ENCODE results near the gene CAMK2N2. TPM values are rescaled to one million over a fixed set of nuclear protein-coding genes. Genes with fewer than 3 reads are reported as not detected.

Gene CAMK2N2
- total and polyA plus RNA-seq, 9 of the 15 experiments (the other 6 are each of a cell fraction or from before 2014, with no cell fraction given) = 0.08 to 0.22 (median 0.11) TPM; not detected in 5

GRCh38 chr3:184230603-184231528 is 30.5 kb downstream of the CAMK2N2 start:
- no peaks in the 10 kb centered on the region for H3K36me3 ChIP-seq (ENCODE audit: control insufficient read depth, insufficient read depth, low read length)
- ChIA-PET POLR2A (interaction anchor here (0.6 to 1.7 kb wide), 3 partner anchors 9 to 519 kb away, joined by 3 to 6 read pairs (median 3); no protein-coding TSS in a partner anchor), CTCF (ENCODE audit: low intra/inter-chr PET ratio) (no interaction called here)
- ATAC-seq (no peak), FAIRE-seq (no peak), DNase-seq (ENCODE audit: extremely low read depth in 1 of 4, low spot score in 3 of 4) (no peak)
- no peaks in the 10 kb centered on the region for H3K79me2 ChIP-seq (ENCODE audit: control insufficient read depth, insufficient read depth, low read length)
- WGBS (ENCODE audit: insufficient coverage, low coverage, missing lambda C conversion rate) = 39% methylated on average over 13 of the region's 79 CpGs
- peaks cover 0 to 33% of the 10 kb centered on the region in 2 experiments; a peak in 3 of 5 replicates for H3K4me1 ChIP-seq (replicated peaks in 1 of 2; ENCODE audit: control insufficient read depth in 2 of 2, insufficient read depth in 2 of 2, low read length in 2 of 2)
- H3K4me3 ChIP-seq = no peak overlapping the region
- peaks cover 15% of the 10 kb centered on the region for H4K20me1 ChIP-seq (replicated peaks; ENCODE audit: control insufficient read depth, insufficient read depth, low read length)
- intact Hi-C loops (cut with micrococcal nuclease) (no loop called here), in situ Hi-C loops (cut with MboI) (no loop called here)
- no peak overlapping the region for H3K27ac ChIP-seq (ENCODE audit: extremely low read depth, low read depth, low read length)
- peaks cover 44 to 69% of the 10 kb centered on the region in 2 experiments for H3K27me3 ChIP-seq (ENCODE audit: control insufficient read depth in 2 of 2, insufficient read depth in 2 of 2, low read length in 2 of 2)
- H3K4me2 ChIP-seq (ENCODE audit: insufficient read depth, low read length) = no peak overlapping the region
- no peak overlapping the region for H2AFZ ChIP-seq (ENCODE audit: low read depth, low read length)
- no peaks in the 10 kb centered on the region for H3K9me1 ChIP-seq (ENCODE audit: control insufficient read depth, insufficient read depth, low read length)
- H3K9me3 ChIP-seq (replicated peaks; ENCODE audit: control insufficient read depth, insufficient read depth, low read depth, low read length) = no peaks in the 10 kb centered on the region
- H3K9ac ChIP-seq (ENCODE audit: insufficient read depth in 1 of 2, low read depth in 2 of 2, low read length in 2 of 2) = no peak overlapping the region
- BruUV-seq (replicated peaks) = no TSS peak
- TF ChIP-seq PRPF4 (IDR thresholded peaks at IDR 0.05; ENCODE audit: insufficient read depth, low read depth, low read length, poor library complexity, severe bottlenecking) (no peak), CREM (IDR thresholded peaks at IDR 0.05; ENCODE audit: low read depth) (no peak), ZNF766 (CRISPR knock-in tag; conservative IDR thresholded peaks at IDR 0.05) (no peak), RFX5 (IDR thresholded peaks at IDR 0.05; ENCODE audit: low read depth, low read length) (no peak), NFIC (IDR thresholded peaks at IDR 0.05) (no peak), SIRT6 (IDR thresholded peaks at IDR 0.05; ENCODE audit: low read depth, low read length) (no peak), PPARD (CRISPR knock-in tag; IDR thresholded peaks at IDR 0.05) (no peak), AFF1 (IDR thresholded peaks at IDR 0.05; ENCODE audit: low read depth in 1 of 2, partially characterized antibody in 2 of 2) (no peak), YY1 (IDR thresholded peaks at IDR 0.05; ENCODE audit: borderline replicate concordance in 1 of 3, control insufficient read depth in 1 of 3, extremely low read depth in 1 of 3, insufficient read depth in 3 of 3, insufficient read length in 1 of 3, insufficient replicate concordance in 2 of 3, low read depth in 1 of 3, low read length in 2 of 3) (no peak), ZFP91 (CRISPR knock-in tag; IDR thresholded peaks at IDR 0.05) (no peak), STAT5B (CRISPR knock-in tag; IDR thresholded peaks at IDR 0.05) (no peak)

All from K562 (cell line).